GM12872 (cell line): ENCODE results near the gene C1QL1.

Source experiments
- CTCF ChIP-seq: IDR thresholded peaks from 3 replicates; pipeline ENCODE4 v1.5.1; 2011; ENCODE audit warnings: low read depth, mild to moderate bottlenecking, low read length, moderate library complexity; ENCODE audit not compliant: insufficient read depth

Gene C1QL1

GRCh38 chr17:44942456-44942855 lies 25.6 kb downstream of the C1QL1 start:
- no peak for TF ChIP-seq CTCF

GRCh38 chr17:44941712-44942331 lies 26.3 kb downstream of the C1QL1 start:
- TF ChIP-seq CTCF: no peak

- TF ChIP-seq CTCF: no peak
Measured at GRCh38 chr17:44940768-44941167, 27.3 kb downstream of the C1QL1 start.

- TF ChIP-seq CTCF: no peak
Measured at GRCh38 chr17:44940317-44940716, 27.8 kb downstream of the C1QL1 start.

- TF ChIP-seq CTCF: no peak
Measured at GRCh38 chr17:44935116-44935515, 33.0 kb downstream of the C1QL1 start.

- no peak for TF ChIP-seq CTCF
Measured at GRCh38 chr17:44934745-44935105, 33.4 kb downstream of the C1QL1 start.

GRCh38 chr17:44933824-44934744 lies 34.0 kb downstream of the C1QL1 start:
- TF ChIP-seq CTCF: no peak
